Measurements from ENCODE around the gene TUBG1.

TUBG1 gene

GRCh38 chr17:42660692-42661345, 51.3 kb downstream of the TUBG1 start:
- H3K27me3 Mint-ChIP-seq (ENCODE audit: low read depth) = peaks cover 4% of the 10 kb centered on the region
- peaks cover 17% of the 10 kb centered on the region for H3K4me1 Mint-ChIP-seq
- H3K27ac Mint-ChIP-seq = peak overlapping the region in 2 of 3 experiments; percentile 0 to 4
- peak overlapping the region; percentile 72 to 77 (median 73) for H3K4me3 Mint-ChIP-seq
- no peaks in the 10 kb centered on the region for H3K9me3 Mint-ChIP-seq
- H3K36me3 Mint-ChIP-seq (ENCODE audit: low read depth) = peaks cover 27% of the 10 kb centered on the region
- TF ChIP-seq CTCF (IDR thresholded peaks at IDR 0.05; ENCODE audit: unreplicated experiment in 3 of 3) = no peak

Data from nephron (organoid).